Subcutaneous adipose tissue (tissue), 4 donors: Measurements from ENCODE around the gene HEPHL1. TPM values are rescaled to one million over a fixed set of nuclear protein-coding genes. Genes with fewer than 3 reads are reported as not detected.

Experiments used
- CTCF ChIP-seq: fragments of 450-650 bp; IDR thresholded peaks from one replicate; pipeline ENCODE4 v1.5.1; 2016; ENCODE audit warnings: low read depth, mild to moderate bottlenecking, control low read depth, antibody characterized with exemption, moderate library complexity
- total RNA-seq, 4 donors: library from RNA; depleted of rRNA; stranded (reverse); fragments of >200 nt; gene quantifications; one replicate each; pipeline ENCODE4 v1.1.0, GENCODE V29; 2016

Gene HEPHL1
- total RNA-seq, 4 donors from 2014 or later, result not detected

- TF ChIP-seq CTCF, result no peak
These were observed 67.8 kb downstream of the HEPHL1 start for GRCh38 chr11:94088906-94089305.

DNA sequence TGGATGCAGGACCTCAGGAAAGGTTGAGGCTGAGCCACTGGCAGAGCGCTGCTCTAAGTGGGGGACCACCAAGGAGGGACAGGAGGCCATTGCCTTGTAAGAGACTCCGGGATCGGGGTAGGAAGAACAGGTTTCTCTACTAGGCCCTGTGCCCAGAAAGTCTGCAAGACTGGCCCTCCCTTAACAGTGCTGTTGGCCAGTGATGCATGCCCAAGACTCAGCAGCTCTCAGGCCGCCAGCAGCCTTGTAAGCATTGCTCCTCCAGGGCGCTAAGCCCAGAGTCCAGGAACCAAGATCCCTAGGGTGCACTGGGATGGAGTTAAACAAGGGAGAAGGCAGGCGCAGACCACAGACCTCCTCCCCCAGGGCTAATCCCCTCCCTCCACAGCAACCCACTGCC is 68.2 kb downstream of the HEPHL1 start:
- TF ChIP-seq CTCF, result no peak

- TF ChIP-seq CTCF, result no peak
These were observed 69.2 kb downstream of the HEPHL1 start for GRCh38 chr11:94090401-94090800.

DNA sequence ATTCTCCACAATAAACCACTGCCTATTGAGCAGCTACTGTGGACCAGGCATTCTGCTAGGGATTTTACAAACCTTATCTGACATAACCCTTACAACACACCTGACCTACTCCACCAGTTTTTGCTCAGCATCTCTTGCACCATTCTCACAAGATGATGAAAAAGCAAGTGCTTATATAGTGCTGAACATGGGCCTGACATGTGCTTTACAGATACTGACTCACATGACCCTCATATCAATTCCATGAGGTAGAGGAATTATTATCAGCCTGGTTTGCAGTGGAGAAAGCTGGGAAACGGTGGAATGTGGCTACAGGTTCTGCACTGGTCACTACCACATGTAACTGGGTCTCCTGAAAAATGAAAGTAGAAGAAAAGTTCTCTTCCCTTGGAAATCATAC is 69.9 kb downstream of the HEPHL1 start:
- no peak for TF ChIP-seq CTCF

DNA sequence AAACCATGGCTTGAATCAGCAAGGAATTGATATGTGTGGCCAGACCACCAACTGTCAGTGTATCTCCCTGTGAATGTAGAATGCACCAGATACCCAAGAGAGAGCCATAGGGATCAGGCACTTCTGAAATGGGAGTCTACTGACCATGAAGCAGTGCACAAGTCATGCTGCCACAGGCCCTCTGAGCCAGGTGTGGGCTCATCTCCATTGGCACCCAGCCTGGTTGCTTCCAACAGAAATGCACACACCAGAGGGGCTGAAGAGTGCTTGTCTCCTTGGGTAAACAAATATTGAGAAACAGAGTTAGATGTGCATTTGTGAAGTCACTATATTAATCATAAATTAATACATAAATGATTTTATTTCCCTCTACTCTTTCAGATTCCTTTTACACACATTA is 79.1 kb downstream of the HEPHL1 start:
- TF ChIP-seq CTCF, result no peak

DNA sequence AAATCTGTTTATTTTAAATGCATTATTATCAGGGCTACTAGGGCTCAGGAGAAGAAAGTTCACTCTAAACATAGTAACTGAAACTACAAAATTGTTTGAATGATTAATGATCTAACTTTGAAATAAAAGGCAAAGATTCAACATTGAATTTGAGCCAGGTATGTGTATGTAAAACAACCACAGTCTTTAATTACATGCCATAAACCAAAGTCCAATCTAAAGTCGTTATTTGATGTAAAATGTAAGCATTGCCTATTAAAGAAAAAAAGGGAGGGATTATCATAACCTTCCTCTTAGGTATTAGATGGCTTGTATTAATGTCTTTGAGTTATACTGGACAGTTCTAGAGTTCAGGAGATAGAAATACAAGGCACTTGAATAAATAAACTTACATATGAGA is 82.3 kb downstream of the HEPHL1 start:
- no peak for TF ChIP-seq CTCF

DNA sequence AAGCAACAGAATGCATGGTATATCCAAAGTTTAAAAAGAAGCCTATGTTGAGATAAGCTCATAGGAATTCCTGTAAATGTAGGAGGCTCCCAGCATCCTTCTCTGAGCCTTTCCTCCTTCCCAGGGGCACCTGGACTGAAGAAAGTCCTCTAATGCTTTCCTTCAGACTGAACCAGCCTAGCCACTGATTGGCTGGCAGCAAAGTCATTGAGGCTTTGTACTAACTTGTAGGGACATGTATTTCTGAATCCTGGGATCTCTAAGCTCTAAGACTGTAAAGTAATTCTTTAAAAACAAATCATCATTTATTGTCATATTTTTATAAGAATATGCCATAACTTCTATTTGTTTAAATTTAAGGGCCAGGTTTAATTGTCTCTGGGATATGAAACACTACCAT is 83.6 kb downstream of the HEPHL1 start:
- TF ChIP-seq CTCF, result no peak

DNA sequence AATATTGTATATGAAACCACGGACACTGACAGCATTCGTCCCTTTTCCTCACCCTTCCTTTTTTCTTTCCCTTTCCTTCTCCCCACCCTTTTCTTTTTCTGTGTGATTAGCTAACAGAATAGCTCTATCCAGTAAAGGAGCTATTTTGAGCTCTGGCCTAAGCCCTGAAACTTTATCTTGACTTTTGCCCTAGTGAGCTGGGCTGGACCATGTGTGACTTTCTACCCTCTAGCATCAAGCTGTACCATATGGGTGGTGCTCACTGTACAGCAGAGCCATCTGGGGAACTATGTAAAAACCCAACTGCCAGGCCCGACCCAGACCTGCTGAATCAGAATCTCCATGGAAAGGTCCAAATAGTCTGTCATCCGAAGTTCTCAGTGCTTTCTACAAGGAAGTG is 85.6 kb downstream of the HEPHL1 start:
- TF ChIP-seq CTCF, result no peak
